ENCODE results near the gene RAB4B.
A peak's percentile ranks its signal among the peaks of the same experiment; 100 is the strongest.
"Not testable (repeated sequence)": the region's sequence is repeated elsewhere in the genome, so short reads cannot be mapped to it uniquely, and the experiment has no call there.

Gene RAB4B

GRCh38 chr19:40750874-40751537 lies 27.0 kb upstream of the RAB4B start, which contains the start of gene SNRPA:
SNRPA (plus strand) TSS chr19:40751203; CDS start chr19:40751409, 206 bp downstream.
- DNase-seq (ENCODE audit: low spot score), result peak; percentile 96

GRCh38 chr19:40752257-40752781 lies 25.7 kb upstream of the RAB4B start:
- no peak for DNase-seq (ENCODE audit: low spot score)

DNA sequence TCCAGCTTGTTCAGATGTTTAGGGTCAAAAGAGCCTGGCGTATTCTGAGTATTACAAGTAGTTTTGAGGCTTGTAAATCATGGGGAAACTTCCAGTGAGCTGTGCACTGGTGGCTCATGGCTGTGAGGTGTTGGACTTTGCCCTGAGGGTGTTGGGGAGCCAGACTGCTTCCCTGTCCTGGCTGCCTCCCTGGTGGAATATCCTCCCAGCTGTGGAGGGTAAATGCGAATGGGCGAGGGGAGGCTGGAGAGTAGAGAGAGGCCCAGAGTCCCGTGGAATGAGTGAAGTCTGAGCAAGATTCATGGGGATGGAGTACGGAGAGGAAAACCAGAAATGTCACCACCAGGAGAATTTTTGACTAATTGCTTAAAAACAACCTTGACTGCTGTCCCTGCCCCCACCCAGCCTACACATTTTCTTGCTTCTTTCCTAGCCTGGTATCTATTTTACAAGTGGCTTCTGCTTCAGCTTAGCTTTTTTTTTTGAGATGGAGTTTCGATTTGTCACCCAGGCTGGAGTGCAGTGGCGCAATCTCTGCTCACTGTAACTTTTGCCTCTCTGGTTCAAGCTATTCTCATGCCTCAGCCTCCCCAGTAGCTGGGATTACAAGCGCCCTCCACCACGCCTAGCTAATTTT lies 23.3 kb upstream of the RAB4B start:
- DNase-seq (ENCODE audit: low spot score), result peak; percentile 19

DNA sequence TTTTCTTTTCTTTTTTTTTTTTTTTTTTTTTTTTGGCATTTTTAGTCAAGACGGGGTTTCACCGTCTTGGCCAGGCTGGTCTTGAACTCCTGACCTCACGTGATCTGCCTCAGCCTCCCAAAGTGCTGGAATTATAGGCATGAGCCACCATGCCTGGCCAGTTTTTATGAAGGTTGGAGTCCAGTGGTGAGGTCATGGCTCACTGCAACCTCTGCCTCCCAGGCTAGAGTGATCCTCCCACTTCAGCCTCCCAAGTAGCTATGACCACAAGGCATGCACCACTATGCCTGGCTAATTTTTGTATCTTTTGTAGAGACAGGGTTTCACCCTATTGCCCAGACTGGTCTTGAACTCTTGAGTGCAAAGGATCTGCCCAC lies 22.8 kb upstream of the RAB4B start:
- DNase-seq (ENCODE audit: low spot score), result no peak

GRCh38 chr19:40755791-40756190 lies 22.3 kb upstream of the RAB4B start:
- DNase-seq (ENCODE audit: low spot score), result no peak

DNA sequence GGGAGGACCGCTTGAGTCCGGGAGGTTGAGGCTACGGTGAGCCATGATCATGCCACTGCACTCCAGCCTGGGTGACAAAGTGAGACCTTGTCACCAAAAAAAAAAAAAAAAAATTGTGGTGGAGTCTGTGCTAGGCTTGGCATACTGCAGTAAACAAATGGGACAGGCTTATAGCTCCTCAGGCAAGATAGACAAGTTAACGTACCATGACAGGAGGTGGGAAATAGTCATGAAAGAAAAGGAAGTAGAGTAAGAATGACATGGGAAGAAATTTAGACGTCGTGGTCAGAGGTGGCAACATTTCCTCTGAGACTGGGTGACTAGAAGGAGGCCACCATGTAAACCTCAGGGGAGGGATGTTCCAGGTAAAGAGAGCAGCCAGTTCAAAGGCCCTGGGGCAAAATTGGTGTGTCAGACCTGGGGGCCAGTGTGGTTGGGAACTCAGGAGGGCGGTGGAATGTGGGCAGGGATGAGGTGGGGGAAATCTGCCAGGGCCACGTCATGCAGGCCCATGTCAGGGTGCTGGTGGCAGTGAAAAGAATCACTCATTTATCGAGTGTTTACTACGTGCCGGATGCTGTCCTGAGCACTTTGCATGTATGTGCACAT lies 21.4 kb upstream of the RAB4B start:
- DNase-seq (ENCODE audit: low spot score), result peak; percentile 46

DNA sequence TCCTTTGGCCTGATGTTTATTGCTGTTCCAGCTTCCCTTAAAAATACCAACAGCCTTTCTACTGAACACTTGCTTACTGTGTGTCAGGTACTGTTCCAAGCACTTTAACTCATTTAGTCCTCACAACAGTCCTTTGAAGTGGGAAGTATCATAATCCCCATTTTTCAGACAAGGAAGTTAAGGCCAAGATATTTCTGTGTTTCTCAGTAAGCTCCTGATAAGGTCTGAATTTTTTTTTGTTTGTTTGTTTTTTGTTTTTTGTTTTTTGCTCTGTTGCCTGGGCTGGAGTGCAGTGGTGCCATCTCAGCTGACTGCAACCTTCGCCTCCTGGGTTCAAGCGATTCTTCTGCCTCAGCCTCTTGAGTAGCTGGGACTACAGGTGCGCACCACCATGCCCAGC lies 19.6 kb upstream of the RAB4B start:
- DNase-seq (ENCODE audit: low spot score), result no peak

DNA sequence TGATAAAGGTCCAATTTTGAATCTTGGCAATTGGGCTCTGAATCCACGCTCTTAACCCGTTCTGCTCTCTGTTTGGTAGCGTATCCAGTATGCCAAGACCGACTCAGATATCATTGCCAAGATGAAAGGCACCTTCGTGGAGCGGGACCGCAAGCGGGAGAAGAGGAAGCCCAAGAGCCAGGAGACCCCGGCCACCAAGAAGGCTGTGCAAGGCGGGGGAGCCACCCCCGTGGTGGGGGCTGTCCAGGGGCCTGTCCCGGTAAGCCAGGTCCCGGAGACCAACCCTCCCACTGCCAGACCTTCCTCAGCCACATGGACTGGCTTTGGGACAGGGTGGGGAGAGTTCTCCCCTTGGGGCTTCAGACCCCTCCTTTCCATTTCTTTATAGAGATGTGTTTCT lies 18.7 kb upstream of the RAB4B start:
- DNase-seq (ENCODE audit: low spot score), result no peak

DNA sequence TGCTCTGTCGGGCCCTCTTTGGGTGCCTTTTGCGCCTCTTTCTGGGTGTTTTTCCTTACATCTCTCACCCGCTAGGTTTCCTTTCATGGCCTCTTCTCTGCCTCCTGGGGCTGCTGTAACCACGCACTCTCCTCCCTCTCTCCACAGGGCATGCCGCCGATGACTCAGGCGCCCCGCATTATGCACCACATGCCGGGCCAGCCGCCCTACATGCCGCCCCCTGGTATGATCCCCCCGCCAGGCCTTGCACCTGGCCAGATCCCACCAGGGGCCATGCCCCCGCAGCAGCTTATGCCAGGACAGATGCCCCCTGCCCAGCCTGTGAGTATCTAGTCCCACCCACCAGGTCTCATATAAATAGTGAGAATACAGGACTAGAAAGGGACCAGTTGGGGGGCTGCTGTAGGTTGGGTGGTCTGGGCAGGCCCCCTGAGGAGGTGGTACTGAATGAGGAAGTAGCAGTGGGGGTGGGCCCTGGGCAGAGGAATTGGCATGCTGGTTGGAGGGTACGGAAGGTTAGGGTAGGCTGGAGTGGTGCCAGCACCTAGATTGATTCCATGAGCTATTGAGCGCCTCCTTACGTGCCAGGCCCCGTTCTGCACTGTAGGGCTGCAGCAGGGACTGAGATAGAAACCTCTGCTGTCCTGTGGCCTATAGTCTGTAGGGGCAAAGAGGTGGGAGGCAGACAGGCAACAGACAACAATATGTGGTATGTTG lies 15.1 kb upstream of the RAB4B start:
- no peak for DNase-seq (ENCODE audit: low spot score)

- DNase-seq (ENCODE audit: low spot score), result no peak
Measured at GRCh38 chr19:40763526-40763925, 14.5 kb upstream of the RAB4B start.

DNA sequence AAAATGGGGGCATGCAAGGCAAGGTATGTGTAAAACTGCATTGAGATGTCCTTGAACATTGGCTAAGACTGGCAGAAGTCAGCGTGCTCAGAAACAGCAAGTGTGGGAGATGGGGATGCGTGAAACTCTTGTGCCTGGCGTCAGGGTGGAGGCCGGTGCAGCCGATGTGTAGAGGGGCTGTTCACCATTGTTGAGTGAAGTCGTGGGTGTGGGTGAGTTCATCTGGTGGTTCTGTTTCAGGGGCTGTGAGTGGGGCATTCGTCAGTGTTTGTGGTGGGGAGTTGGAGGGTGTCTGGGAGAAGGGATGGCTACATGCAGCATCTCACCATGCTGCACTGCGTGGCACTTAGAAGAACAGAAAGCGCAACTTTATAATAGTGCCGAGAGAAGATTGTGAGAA lies 14.1 kb upstream of the RAB4B start:
- DNase-seq (ENCODE audit: low spot score), result no peak

DNA sequence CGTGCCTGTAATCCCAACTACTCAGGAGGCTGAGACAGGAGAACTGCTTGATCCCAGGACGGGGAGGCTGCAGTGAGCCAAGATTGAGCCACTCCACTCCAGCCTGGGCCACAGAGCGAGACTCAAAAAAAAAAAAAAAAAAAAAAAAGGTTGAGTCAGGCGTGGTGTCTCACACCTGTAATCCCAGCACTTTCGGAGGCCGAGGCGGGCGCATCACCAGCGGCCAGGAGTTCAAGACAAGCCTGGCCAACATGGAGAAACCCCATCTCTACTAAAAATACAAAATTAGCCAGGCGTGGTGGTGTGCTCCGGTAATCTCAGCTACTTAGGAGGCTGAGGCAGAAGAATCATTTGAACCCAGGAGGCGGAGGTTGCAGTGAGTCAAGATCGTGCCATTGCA lies 11.7 kb upstream of the RAB4B start:
- not testable (repeated sequence) for DNase-seq (ENCODE audit: low spot score)

DNA sequence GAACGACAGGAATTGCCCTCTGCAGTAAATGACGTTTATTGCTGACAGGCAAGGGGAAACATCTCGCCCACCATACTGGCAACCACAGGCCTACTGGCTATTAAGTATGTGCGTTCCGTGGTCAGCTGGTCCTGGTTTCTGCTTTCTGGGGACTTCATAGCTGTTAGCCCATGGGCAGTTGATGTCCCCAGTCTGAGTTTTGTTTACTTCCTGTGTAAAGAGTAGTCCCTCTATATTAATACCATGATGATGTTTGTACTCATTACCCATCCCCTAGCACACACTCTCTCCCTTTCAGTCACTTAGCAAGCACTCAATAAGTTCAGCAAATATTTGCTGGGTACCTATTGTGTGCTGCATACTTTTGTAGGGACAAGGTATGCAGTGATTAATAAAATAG lies 9.2 kb upstream of the RAB4B start:
- DNase-seq (ENCODE audit: low spot score), result no peak

GRCh38 chr19:40771101-40771862 lies 6.8 kb upstream of the RAB4B start:
- not testable (repeated sequence) for DNase-seq (ENCODE audit: low spot score)

DNA sequence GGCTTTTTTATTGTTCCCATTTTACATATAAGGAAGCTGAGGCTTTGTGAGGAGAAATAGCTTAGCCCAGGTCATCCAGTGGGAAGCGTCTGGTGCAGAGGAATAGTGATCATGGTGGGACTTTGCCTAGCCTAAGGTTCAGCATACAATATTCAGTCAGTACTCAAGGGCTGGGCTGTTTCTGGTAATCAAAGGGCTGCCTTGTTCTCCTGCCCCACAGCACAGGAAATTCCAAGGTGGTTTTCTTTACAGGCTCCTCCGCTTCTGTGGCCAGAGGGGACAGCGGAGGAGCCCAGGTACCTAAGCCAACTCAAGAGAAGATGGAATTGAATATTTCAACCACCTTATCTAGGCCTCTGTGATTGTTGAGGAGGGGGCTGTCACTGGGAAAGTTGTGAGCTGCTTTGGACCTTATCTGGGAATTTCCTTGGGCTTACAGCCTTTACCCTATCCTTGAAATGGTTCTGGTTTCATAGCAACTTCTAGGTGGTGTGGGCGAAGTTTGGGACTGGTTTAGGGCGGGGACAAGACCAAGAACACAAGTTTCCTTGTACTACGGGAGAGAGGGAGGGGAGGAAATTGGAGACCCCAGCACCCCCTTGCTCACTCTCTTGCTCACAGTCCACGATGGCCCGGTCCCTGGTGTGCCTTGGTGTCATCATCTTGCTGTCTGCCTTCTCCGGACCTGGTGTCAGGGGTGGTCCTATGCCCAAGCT lies 3.0 kb upstream of the RAB4B start, which contains the start of gene MIA:
MIA (plus strand) TSS at position 606 of the 716 bp plus-strand sequence; CDS start at position 628, 22 bp downstream.
- DNase-seq (ENCODE audit: low spot score), result no peak

GRCh38 chr19:40775632-40776022 lies 2.4 kb upstream of the RAB4B start:
- no peak for DNase-seq (ENCODE audit: low spot score)

DNA sequence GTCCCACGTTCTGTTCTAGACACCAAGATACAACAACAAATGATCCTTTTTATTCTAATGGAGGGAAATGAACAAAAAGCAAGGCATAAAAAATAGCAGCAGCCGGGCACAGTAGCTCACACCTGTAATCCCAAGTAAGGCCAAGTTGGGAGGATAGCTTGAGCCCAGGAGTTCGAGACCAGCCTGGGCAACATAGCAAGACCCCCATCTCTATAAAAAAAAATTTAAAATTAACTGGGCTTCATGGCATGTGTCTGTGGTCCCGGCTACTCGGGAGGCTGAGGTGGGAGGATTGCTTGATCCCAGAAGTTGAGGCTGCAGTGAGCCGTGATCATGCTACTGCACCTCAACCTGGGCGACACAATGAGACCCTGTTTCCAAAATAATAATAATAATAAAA lies 1.7 kb upstream of the RAB4B start:
- DNase-seq (ENCODE audit: low spot score), result no peak

DNA sequence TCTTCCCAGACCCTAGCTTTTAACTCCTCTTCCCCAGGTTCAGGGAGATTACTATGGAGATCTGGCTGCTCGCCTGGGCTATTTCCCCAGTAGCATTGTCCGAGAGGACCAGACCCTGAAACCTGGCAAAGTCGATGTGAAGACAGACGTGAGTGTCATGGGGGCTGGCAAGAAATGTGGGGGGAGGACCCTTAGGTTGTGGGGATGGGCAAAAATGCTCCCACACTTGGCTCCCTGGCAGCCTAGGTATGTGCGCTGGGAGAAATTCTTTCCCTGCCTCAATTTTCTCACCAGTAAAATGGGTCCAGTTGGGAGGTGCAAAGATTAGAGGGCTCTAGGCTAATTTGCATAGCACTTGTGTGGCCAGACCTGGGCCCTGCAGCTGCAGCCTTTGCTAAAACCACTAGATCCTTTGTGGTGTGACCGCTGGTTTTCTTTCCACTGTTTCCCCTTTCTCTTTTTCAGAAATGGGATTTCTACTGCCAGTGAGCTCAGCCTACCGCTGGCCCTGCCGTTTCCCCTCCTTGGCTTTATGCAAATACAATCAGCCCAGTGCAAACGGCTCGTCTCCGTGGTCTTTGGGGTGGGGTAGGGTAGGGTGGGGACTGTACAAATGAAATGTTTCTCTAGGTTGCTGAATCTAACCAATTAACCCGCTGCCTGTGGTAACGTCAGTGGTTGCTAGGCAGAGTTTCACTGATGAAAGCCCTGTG lies 959 bp upstream of the RAB4B start:
- peak; percentile 94 for DNase-seq (ENCODE audit: low spot score)

- no peak for DNase-seq (ENCODE audit: low spot score)
Measured at GRCh38 chr19:40777645-40777936, 456 bp upstream of the RAB4B start.

- no peak for DNase-seq (ENCODE audit: low spot score)
Measured at GRCh38 chr19:40778706-40779284, 748 bp downstream of the RAB4B start.

Measured in CD4-positive, alpha-beta T cell treated with Interleukin-15 for 4 hours (primary cell).